Activated CD4-positive, alpha-beta T cell treated with anti-CD3 and anti-CD28 coated beads, Interleukin-2, amount 10 ng/mL, durations not matched to agents 24 days and 14 days (primary cell): ENCODE measurements around the gene ZNF682. TPM values are rescaled to one million over a fixed set of nuclear protein-coding genes. Genes with fewer than 3 reads are reported as not detected.
"Not testable (repeated sequence)": the region's sequence is repeated elsewhere in the genome, so short reads cannot be mapped to it uniquely, and the experiment has no call there.

Experiments used
- DNase-seq: peaks from one replicate; pipeline ENCODE4 v3.0.0; 2022
- H3K27ac Mint-ChIP-seq: one replicate; pipeline ENCODE4 v1.8.0; 2022; ENCODE audit warnings: mild to moderate bottlenecking, mixed read lengths
- H3K27me3 Mint-ChIP-seq: one replicate; pipeline ENCODE4 v1.8.0; 2022; ENCODE audit warnings: mixed read lengths
- H3K36me3 Mint-ChIP-seq: one replicate; pipeline ENCODE4 v1.8.0; 2022; ENCODE audit warnings: low read depth, mild to moderate bottlenecking, mixed read lengths
- H3K4me1 Mint-ChIP-seq: one replicate; pipeline ENCODE4 v1.8.0; 2021; ENCODE audit warnings: mixed read lengths
- H3K4me3 Mint-ChIP-seq: one replicate; pipeline ENCODE4 v1.8.0; 2022; ENCODE audit warnings: mild to moderate bottlenecking, moderate library complexity, mixed read lengths
- H3K9me3 Mint-ChIP-seq: one replicate; pipeline ENCODE4 v1.8.0; 2021; ENCODE audit warnings: mixed read lengths
- intact Hi-C: fragments of 100-400 bp; cut with micrococcal nuclease; formaldehyde crosslinking; loops from one replicate; pipeline ENCODE4 v1.15.1; 2023
- total RNA-seq: library from RNA; stranded (reverse); gene quantifications from 2 replicates; pipeline ENCODE4 v1.2.3, GENCODE V29; 2022

Gene ZNF682
- total RNA-seq, 1 donor from 2014 or later, result 4.7 TPM

DNA sequence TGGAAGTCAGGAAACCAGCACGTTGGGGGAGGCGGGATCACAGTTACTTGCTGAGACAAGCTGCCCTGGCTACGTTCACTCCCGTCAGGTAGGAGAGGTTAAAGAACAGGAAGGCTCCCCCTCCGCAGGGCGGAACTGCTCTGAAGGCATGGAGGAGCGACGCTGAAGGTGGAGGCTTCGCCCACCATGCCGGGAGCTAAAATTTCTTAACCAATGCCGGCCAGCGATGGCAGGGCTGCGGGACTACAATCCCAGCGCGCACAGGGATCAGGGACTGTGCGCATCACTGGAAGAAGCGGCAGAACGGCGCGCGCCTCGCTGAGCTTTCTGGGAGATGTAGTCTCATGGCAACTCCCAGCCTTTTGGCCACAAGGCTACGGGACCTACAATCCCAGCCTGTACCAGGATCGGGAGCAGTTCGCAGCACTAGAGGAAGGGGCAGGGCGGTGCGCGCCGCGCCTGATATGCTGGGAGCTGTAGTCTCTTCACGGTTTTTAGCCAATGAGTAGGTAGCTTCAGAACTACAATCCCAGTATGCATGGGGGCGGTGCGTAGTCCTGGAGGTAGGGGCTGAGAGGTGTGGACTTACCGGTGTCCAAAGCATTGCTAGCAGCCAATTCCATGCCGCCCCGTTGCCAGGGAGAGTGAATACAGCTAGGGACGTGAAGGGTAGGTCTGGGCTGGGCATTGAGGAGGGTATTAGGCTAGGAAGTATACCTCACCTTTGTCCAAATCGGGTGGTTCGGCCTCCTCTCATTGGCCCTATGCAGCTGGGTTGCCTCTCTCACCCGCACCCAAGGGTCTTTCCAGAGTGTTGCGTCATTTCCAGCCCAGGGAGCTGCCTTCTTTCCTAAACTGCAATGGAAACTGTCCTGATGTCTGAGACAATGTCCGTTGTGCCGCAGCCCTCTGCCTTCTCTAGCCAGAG is 12.8 kb upstream of the ZNF682 start:
- Mint-ChIP-seq H3K4me3 (peak overlapping the region; percentile 96), H3K36me3 (peaks cover 1% of the 10 kb centered on the region), H3K27me3 (no peaks in the 10 kb centered on the region), H3K9me3 (peaks cover 22% of the 10 kb centered on the region), H3K27ac (peak overlapping the region; percentile 82), H3K4me1 (peaks cover 8% of the 10 kb centered on the region)
- peak; percentile 83 for DNase-seq
- intact Hi-C loops, result no loop called here

DNA sequence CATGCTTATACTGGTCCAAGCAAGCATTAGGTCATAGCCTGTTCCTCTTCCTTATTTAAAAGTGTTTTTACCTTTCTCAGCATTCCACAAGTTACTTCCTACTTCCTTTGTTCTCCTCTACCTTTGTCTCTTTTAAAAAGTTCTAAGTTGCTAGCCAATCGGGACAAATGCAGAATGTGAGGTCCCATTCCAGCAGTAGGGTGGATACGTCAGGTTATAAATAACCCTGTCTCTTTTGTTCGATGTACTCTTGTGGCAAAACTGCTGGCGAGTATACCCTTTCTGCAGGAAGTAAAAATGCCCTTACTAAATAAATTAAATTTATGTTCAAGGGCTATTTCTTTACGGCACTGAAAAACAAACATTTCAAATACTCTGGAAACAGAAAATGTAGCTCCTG is 6.4 kb upstream of the ZNF682 start:
- H3K4me3 Mint-ChIP-seq, H3K27ac Mint-ChIP-seq, H3K27me3 Mint-ChIP-seq, DNase-seq, H3K36me3 Mint-ChIP-seq, intact Hi-C loops, H3K4me1 Mint-ChIP-seq: not testable (repeated sequence)
- H3K9me3 Mint-ChIP-seq, result peaks cover 12% of the 10 kb centered on the region

DNA sequence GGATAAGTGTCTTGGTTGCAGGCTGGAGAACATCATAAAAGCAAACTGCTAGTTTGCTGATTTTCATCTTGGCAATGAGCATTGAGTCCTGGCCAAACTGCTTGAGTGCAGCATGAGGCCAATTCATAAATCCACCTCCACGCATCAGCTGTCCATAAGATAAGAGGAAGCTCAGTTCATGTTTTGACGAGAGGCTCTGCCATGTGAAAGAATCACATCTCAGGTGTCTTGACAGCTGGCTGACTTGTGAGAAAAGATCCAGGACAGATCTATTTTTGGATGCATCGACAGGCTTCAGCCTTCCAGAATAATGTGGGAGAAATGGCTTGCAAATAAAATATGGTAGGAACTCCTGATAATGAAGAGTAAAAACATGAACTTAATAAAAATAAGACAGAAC is 5.4 kb upstream of the ZNF682 start:
- Mint-ChIP-seq H3K4me3 (no peak overlapping the region), H3K27ac (no peak overlapping the region)

DNA sequence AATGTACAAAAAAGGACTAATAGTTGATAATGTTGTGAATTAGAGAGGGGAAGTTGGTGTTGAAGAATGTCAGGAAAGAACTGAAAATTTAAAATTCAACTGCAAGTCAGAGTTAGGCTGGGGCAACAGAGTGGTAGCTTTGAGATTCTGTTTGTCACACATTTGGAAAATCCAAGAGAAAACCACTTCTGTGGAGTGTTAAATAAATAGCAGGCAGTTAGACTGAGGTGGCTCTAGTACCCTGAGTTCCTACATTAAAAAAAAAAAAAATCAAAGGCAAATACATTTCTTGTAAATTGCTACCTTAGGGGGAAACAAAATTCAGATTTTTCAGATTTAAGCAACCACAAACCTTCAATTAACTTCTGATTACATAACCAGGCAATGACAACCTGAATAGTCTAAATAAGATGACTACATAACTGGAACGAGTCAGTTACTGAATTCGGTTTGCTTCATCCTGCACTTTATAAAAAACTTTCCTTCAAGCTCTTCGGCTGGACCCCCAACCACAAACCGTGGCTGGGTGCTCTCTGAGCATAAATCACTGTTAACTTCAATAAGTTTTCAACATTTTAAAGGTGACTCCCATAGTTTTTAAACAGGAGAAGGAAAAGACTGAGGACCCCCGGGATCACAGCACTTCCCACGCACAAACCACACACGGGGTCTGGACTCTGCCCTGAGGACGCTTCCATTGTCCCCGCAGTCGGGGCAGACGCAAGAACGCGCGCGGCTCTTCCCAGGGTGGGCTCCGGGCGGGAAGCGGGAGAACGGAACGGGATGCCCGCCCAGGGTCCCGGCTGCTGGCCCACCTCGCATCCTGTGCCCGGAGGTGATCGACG is 725 bp downstream of the ZNF682 start:
- DNase-seq, result no peak
- Mint-ChIP-seq H3K27ac (peak overlapping the region; percentile 92), H3K36me3 (peaks cover 21% of the 10 kb centered on the region), H3K4me1 (peaks cover 14% of the 10 kb centered on the region), H3K27me3 (no peaks in the 10 kb centered on the region), H3K4me3 (peak overlapping the region; percentile 95), H3K9me3 (peaks cover 14% of the 10 kb centered on the region)
- intact Hi-C loops, result loop anchor here (2.0 kb wide), 1 partner anchor 172 kb away; no protein-coding TSS in a partner anchor

More for the DNA sequence above, 5.4 kb upstream of the ZNF682 start:
- no peaks in the 10 kb centered on the region for H3K4me1 Mint-ChIP-seq
- no peak for DNase-seq
- peaks cover 3% of the 10 kb centered on the region for H3K9me3 Mint-ChIP-seq
- peaks cover 1% of the 10 kb centered on the region for H3K36me3 Mint-ChIP-seq
- intact Hi-C loops, result no loop called here
- H3K27me3 Mint-ChIP-seq, result no peaks in the 10 kb centered on the region

DNA sequence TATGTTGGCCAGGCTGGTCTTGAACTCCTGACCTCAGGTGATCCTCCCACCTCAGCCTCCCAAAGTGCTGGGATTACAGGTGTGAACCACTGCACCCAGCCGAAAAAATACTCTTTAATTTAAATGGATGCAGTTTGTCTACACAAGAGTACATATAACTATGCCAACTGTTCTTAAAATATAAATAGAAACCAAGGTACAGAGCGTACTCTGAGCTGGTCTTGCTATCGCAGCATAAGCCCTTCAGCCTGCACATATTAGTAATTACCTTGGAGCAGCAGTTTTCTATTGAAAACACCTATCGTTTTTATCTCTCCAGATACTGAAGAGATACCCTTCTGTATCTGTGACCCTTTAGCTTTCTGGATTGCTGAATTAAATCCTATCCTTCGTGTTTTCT is 3.4 kb downstream of the ZNF682 start:
- no peak for DNase-seq
- Mint-ChIP-seq H3K27me3 (no peaks in the 10 kb centered on the region), H3K36me3 (peaks cover 34% of the 10 kb centered on the region), H3K4me1 (peaks cover 14% of the 10 kb centered on the region), H3K27ac (no peak overlapping the region), H3K4me3 (no peak overlapping the region), H3K9me3 (peaks cover 24% of the 10 kb centered on the region)
- intact Hi-C loops, result no loop called here

DNA sequence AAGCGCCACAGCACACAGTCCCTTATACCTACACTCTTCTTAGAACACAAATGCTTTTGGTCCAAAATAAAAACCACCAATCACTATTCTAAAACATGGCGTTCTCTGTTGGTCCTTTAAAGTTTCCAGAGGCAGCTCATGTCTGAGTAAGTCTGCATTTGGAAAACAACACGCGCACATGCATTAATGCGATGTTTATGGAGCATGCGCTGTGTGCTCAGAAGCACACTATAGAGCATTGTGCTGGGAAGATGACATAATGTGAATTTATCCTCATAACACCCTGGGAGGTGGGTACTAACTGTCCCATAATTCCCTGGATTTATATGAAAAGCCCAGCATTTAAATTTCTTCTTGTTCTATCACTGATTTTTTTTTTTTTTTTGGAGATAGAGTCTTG is 10.7 kb downstream of the ZNF682 start:
- peaks cover 19% of the 10 kb centered on the region for H3K9me3 Mint-ChIP-seq
- no peaks in the 10 kb centered on the region for H3K4me1 Mint-ChIP-seq
- intact Hi-C loops, result no loop called here
- no peak overlapping the region for H3K4me3 Mint-ChIP-seq
- peaks cover 40% of the 10 kb centered on the region for H3K36me3 Mint-ChIP-seq
- no peak overlapping the region for H3K27ac Mint-ChIP-seq
- peak; percentile 26 for DNase-seq
- no peaks in the 10 kb centered on the region for H3K27me3 Mint-ChIP-seq

DNA sequence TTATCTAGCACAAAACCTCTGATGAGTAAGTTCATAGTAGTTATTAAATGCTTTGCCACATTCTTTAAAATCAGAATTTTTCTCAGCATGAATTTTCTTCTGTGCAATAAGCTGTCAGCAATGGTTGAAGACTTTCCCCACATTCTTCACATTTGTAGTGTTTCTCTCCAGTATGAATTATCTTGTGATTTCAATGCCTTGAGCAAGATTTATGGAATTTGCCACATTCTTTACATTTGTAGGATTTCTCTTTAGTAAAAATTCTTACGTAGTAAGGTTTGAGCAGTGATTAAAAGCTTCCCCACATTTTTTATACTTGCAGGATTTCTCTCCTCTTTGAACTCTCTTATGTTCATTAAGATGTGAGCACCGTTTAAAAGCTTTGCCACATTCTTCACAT is 33.6 kb downstream of the ZNF682 start:
- H3K9me3 Mint-ChIP-seq, result peaks cover 29% of the 10 kb centered on the region

DNA sequence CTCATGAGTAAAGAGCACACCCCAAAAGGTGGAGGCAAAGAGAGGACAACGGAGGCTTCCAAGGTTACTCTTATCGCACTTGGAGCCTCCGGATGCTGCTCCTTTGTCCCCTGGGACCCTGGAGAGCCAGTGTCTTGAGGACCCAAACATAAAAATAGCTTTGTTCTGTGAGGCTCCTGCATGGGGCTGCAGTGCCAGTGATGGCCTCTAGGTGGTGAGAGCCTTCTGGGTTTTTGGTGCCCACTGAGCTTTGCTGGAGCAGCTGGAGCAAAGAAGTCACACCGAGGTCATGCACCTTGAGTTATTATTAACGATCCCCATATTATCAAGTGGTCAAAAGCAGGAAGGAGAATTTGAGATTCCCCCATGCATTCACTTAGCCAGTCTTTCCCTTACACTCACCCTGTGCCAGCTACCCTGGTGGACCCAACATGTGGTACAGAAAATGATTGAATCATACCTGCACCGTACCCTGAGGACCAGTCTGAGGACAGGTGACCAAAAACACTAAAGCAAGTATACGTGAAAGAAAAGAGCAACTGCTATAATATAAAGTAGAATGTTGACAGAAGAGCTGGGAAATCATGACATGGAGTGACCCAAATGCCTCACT is 41.5 kb downstream of the ZNF682 start:
- intact Hi-C loops, result no loop called here
- no peak overlapping the region for H3K27ac Mint-ChIP-seq
- H3K4me3 Mint-ChIP-seq, result no peak overlapping the region
- peaks cover 24% of the 10 kb centered on the region for H3K9me3 Mint-ChIP-seq
- DNase-seq, result peak; percentile 57
- H3K4me1 Mint-ChIP-seq, result no peaks in the 10 kb centered on the region
- no peaks in the 10 kb centered on the region for H3K27me3 Mint-ChIP-seq
- H3K36me3 Mint-ChIP-seq, result no peaks in the 10 kb centered on the region

More for the DNA sequence above, 33.6 kb downstream of the ZNF682 start:
- peaks cover 41% of the 10 kb centered on the region for H3K36me3 Mint-ChIP-seq
- H3K27ac Mint-ChIP-seq, result no peak overlapping the region
- no peaks in the 10 kb centered on the region for H3K27me3 Mint-ChIP-seq
- H3K4me1 Mint-ChIP-seq, result no peaks in the 10 kb centered on the region
- DNase-seq, result no peak
- intact Hi-C loops, result no loop called here
- no peak overlapping the region for H3K4me3 Mint-ChIP-seq

DNA sequence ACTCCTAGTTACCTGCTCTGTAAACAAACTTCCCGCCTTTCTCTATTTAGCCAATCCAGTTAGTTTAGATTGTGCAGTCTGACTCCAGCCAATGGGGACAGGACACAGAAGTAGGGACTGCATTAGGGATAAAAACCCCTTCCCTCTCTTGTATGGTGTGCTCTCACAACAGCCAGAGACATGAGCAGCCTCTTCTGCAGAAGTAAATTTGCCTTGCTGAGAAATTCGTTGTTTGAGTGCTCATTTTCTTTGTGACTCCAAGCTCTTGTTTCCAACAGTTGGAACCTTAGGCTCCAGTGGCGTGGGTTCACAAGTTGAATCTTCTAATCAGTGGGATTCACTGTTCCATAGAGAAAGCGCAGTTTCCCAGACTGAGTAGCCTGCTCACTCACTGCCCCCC is 72.4 kb downstream of the ZNF682 start:
- Mint-ChIP-seq H3K4me1 (no peaks in the 10 kb centered on the region), H3K27me3 (no peaks in the 10 kb centered on the region), H3K36me3 (no peaks in the 10 kb centered on the region), H3K4me3 (no peak overlapping the region), H3K27ac (no peak overlapping the region), H3K9me3 (peaks cover 45% of the 10 kb centered on the region)
- DNase-seq, result no peak
- intact Hi-C loops, result no loop called here

DNA sequence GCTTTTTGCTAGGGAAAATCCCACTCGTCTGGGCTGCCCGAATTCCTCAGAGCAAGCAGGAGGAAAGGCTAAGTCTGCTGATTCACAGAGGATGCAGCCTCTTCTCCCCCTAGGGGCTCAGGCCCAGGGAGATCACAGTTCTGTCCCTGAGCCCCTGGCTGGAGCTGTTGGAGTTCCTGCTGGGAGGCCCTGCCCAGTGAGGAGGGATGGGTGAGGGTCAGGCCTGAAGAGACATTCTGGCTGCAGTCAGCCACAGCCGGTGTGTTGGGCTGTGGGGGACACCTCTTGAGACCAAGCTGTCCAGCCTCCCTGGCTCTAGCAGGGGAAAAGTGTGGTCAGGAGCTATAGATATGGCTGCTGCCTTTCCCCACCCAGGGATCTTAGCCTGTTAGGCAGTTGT is 73.2 kb downstream of the ZNF682 start:
- H3K36me3 Mint-ChIP-seq, H3K27me3 Mint-ChIP-seq, DNase-seq, H3K4me1 Mint-ChIP-seq, intact Hi-C loops, H3K27ac Mint-ChIP-seq, H3K4me3 Mint-ChIP-seq: not testable (repeated sequence)
- H3K9me3 Mint-ChIP-seq, result peaks cover 42% of the 10 kb centered on the region

DNA sequence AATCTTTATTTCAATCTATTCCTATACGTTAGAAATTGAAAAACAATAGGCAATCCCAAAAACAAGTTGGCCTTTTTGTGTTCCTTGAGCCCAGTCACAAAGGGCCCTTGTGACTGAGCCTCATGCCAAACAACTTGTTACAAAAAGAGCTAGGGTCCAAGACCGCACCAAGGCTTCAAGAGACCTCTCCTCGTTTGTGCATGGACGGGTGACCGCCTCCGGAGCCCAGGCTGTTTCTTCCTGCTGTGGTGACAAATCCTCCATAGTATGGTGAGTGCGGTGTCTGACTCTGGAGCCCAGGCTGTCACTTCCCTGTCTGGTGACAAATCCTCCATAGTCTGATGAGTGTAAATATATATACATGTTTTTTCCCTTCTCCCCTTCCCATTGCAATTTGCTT is 74.9 kb downstream of the ZNF682 start:
- intact Hi-C loops, result no loop called here
- Mint-ChIP-seq H3K4me1 (no peaks in the 10 kb centered on the region), H3K4me3 (no peak overlapping the region), H3K9me3 (peaks cover 35% of the 10 kb centered on the region), H3K27me3 (no peaks in the 10 kb centered on the region), H3K36me3 (no peaks in the 10 kb centered on the region), H3K27ac (no peak overlapping the region)
- no peak for DNase-seq

DNA sequence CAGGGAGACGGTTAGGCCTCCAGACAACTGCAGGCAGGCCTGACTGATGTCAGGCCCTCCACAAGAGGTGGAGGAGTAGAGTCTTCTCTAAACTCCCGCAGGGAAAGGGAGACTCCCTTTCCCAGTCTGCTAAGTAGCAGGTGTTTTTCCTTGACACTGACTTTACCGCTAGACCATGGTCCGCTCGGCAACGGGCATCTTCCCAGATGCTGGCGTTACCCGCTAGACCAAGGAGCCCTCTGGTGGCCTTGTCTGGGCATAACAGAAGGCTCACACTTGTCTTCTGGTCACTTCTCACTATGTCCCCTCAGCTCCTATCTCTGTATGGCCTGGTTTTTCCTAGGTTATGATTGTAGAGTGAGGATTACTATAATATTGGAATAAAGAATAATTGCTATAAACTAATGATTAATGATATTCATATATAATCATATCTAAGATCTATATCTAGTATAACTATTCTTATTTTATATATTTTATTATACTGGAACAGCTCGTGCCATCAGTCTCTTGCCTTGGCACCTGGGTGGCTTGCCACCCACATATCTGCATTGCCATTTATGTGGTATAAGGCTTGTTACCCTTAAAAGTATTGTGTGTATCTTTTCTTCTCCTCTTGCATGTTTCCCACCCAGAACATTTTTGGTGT is 80.0 kb downstream of the ZNF682 start:
- intact Hi-C loops, result loop anchor here (2.0 kb wide), 1 partner anchor 296 kb away; the partner anchor contains the start of gene ATP13A1
- H3K4me1 Mint-ChIP-seq, H3K27me3 Mint-ChIP-seq, H3K27ac Mint-ChIP-seq, H3K4me3 Mint-ChIP-seq, H3K36me3 Mint-ChIP-seq: not testable (repeated sequence)
- peaks cover 20% of the 10 kb centered on the region for H3K9me3 Mint-ChIP-seq
- peak; percentile 87 for DNase-seq

DNA sequence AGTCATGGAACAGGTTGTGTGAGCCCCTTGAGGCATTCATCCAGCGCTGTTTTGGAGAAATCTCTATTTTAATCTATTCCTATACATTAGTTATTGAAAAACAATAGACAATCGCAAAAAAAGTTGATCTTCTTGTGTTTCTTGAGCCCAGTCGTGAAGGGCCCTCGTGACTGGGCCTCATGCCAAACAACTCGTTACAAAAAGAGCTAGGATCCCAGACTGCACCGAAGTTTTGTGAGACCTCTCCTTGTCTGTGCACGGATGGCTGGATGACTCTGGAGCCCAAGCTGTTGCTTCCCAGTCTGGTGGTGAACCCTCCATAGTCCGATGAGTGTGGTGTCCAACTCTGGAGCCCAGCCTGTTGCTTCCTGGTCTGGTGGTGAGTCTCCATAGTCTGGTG is 81.5 kb downstream of the ZNF682 start:
- H3K4me3 Mint-ChIP-seq, H3K27ac Mint-ChIP-seq, H3K4me1 Mint-ChIP-seq, H3K36me3 Mint-ChIP-seq, DNase-seq, H3K27me3 Mint-ChIP-seq: not testable (repeated sequence)
- intact Hi-C loops, result loop anchor here (2.0 kb wide), 1 partner anchor 295 kb away; the partner anchor contains the start of gene ATP13A1
- H3K9me3 Mint-ChIP-seq, result peaks cover 20% of the 10 kb centered on the region
